T-helper 2 cell treated with Interferon-gamma antibody and Interleukin-4, amounts not matched to agents 5 μg/mL and 100 μg/mL, for 36 hours (primary cell): ENCODE measurements around the gene RBM38.

Experiments used
- DNase-seq: peaks from one replicate; pipeline ENCODE4 v3.0.0; 2021; ENCODE audit warnings: low spot score
- H3K27ac Mint-ChIP-seq: one replicate; pipeline ENCODE4 v1.8.0; 2021; ENCODE audit warnings: mild to moderate bottlenecking, mixed read lengths
- H3K27me3 Mint-ChIP-seq: one replicate; pipeline ENCODE4 v1.8.0; 2021; ENCODE audit warnings: low read depth, mixed read lengths
- H3K36me3 Mint-ChIP-seq: one replicate; pipeline ENCODE4 v1.8.0; 2021; ENCODE audit warnings: low read depth, mixed read lengths
- H3K4me1 Mint-ChIP-seq: one replicate; pipeline ENCODE4 v1.8.0; 2021; ENCODE audit warnings: low read depth, mixed read lengths
- H3K4me3 Mint-ChIP-seq: one replicate; pipeline ENCODE4 v1.8.0; 2022; ENCODE audit warnings: mild to moderate bottlenecking, moderate library complexity, mixed read lengths
- H3K9me3 Mint-ChIP-seq: one replicate; pipeline ENCODE4 v1.8.0; 2021; ENCODE audit warnings: mixed read lengths

Gene RBM38

GRCh38 chr20:57432862-57433491, 41.8 kb downstream of the RBM38 start:
- H3K4me3 Mint-ChIP-seq, result peak overlapping the region; percentile 77
- peaks cover 57% of the 10 kb centered on the region for H3K4me1 Mint-ChIP-seq
- H3K27ac Mint-ChIP-seq, result peak overlapping the region; percentile 85
- no peaks in the 10 kb centered on the region for H3K9me3 Mint-ChIP-seq
- DNase-seq, result peak; percentile 74
- H3K36me3 Mint-ChIP-seq, result peaks cover 5% of the 10 kb centered on the region
- peaks cover 4% of the 10 kb centered on the region for H3K27me3 Mint-ChIP-seq

- Mint-ChIP-seq H3K27ac (peak overlapping the region; percentile 85), H3K4me3 (peak overlapping the region; percentile 77), H3K27me3 (peaks cover 4% of the 10 kb centered on the region), H3K9me3 (no peaks in the 10 kb centered on the region), H3K36me3 (peaks cover 5% of the 10 kb centered on the region), H3K4me1 (peaks cover 60% of the 10 kb centered on the region)
- DNase-seq, result peak; percentile 12
Observed at GRCh38 chr20:57433657-57434389, 42.6 kb downstream of the RBM38 start.

- no peak for DNase-seq
Observed at GRCh38 chr20:57434390-57434700, 43.1 kb downstream of the RBM38 start.

GRCh38 chr20:57435105-57435497, 43.9 kb downstream of the RBM38 start:
- DNase-seq, result no peak
- Mint-ChIP-seq H3K9me3 (no peaks in the 10 kb centered on the region), H3K27ac (no peak overlapping the region), H3K4me3 (no peak overlapping the region), H3K36me3 (peaks cover 3% of the 10 kb centered on the region), H3K27me3 (peaks cover 4% of the 10 kb centered on the region), H3K4me1 (peaks cover 56% of the 10 kb centered on the region)

More at GRCh38 chr20:57434390-57434700, 43.1 kb downstream of the RBM38 start:
- peaks cover 60% of the 10 kb centered on the region for H3K4me1 Mint-ChIP-seq
- H3K36me3 Mint-ChIP-seq, result peaks cover 5% of the 10 kb centered on the region
- no peaks in the 10 kb centered on the region for H3K9me3 Mint-ChIP-seq
- H3K27ac Mint-ChIP-seq, result peak overlapping the region; percentile 85
- H3K4me3 Mint-ChIP-seq, result peak overlapping the region; percentile 77
- peaks cover 4% of the 10 kb centered on the region for H3K27me3 Mint-ChIP-seq

- H3K27ac Mint-ChIP-seq, result no peak overlapping the region
- no peak for DNase-seq
- H3K9me3 Mint-ChIP-seq, result no peaks in the 10 kb centered on the region
- peaks cover 3% of the 10 kb centered on the region for H3K36me3 Mint-ChIP-seq
- H3K4me3 Mint-ChIP-seq, result no peak overlapping the region
- peaks cover 4% of the 10 kb centered on the region for H3K27me3 Mint-ChIP-seq
- H3K4me1 Mint-ChIP-seq, result peaks cover 59% of the 10 kb centered on the region
Observed at GRCh38 chr20:57435498-57436222, 44.5 kb downstream of the RBM38 start.

- no peaks in the 10 kb centered on the region for H3K9me3 Mint-ChIP-seq
- H3K27me3 Mint-ChIP-seq, result peaks cover 4% of the 10 kb centered on the region
- H3K36me3 Mint-ChIP-seq, result peaks cover 3% of the 10 kb centered on the region
- H3K4me3 Mint-ChIP-seq, result no peak overlapping the region
- DNase-seq, result no peak
- peaks cover 54% of the 10 kb centered on the region for H3K4me1 Mint-ChIP-seq
- peak overlapping the region; percentile 57 for H3K27ac Mint-ChIP-seq
Observed at GRCh38 chr20:57436223-57436545, 45.0 kb downstream of the RBM38 start.

GRCh38 chr20:57437267-57437666, 46.1 kb downstream of the RBM38 start:
- H3K36me3 Mint-ChIP-seq, result peaks cover 3% of the 10 kb centered on the region
- H3K27ac Mint-ChIP-seq, result no peak overlapping the region
- no peak for DNase-seq
- H3K4me3 Mint-ChIP-seq, result no peak overlapping the region
- H3K4me1 Mint-ChIP-seq, result peaks cover 44% of the 10 kb centered on the region
- H3K27me3 Mint-ChIP-seq, result peaks cover 4% of the 10 kb centered on the region
- H3K9me3 Mint-ChIP-seq, result no peaks in the 10 kb centered on the region

- H3K4me1 Mint-ChIP-seq, result peaks cover 39% of the 10 kb centered on the region
- no peak overlapping the region for H3K4me3 Mint-ChIP-seq
- no peak for DNase-seq
- peaks cover 3% of the 10 kb centered on the region for H3K36me3 Mint-ChIP-seq
- H3K27ac Mint-ChIP-seq, result no peak overlapping the region
- H3K9me3 Mint-ChIP-seq, result no peaks in the 10 kb centered on the region
- H3K27me3 Mint-ChIP-seq, result peaks cover 4% of the 10 kb centered on the region
Observed at GRCh38 chr20:57437672-57438330, 46.6 kb downstream of the RBM38 start.

- H3K27me3 Mint-ChIP-seq, result peaks cover 4% of the 10 kb centered on the region
- H3K9me3 Mint-ChIP-seq, result no peaks in the 10 kb centered on the region
- no peak overlapping the region for H3K4me3 Mint-ChIP-seq
- H3K27ac Mint-ChIP-seq, result no peak overlapping the region
- no peak for DNase-seq
- peaks cover 31% of the 10 kb centered on the region for H3K4me1 Mint-ChIP-seq
- peaks cover 3% of the 10 kb centered on the region for H3K36me3 Mint-ChIP-seq
Observed at GRCh38 chr20:57438552-57438951, 47.4 kb downstream of the RBM38 start.

GRCh38 chr20:57439432-57439831, 48.2 kb downstream of the RBM38 start:
- Mint-ChIP-seq H3K27me3 (peaks cover 2% of the 10 kb centered on the region), H3K27ac (no peak overlapping the region), H3K9me3 (no peaks in the 10 kb centered on the region), H3K4me3 (no peak overlapping the region), H3K36me3 (peaks cover 3% of the 10 kb centered on the region), H3K4me1 (peaks cover 23% of the 10 kb centered on the region)
- DNase-seq, result no peak

GRCh38 chr20:57439993-57440392, 48.8 kb downstream of the RBM38 start:
- H3K27me3 Mint-ChIP-seq, result no peaks in the 10 kb centered on the region
- no peak overlapping the region for H3K4me3 Mint-ChIP-seq
- no peaks in the 10 kb centered on the region for H3K9me3 Mint-ChIP-seq
- peaks cover 17% of the 10 kb centered on the region for H3K4me1 Mint-ChIP-seq
- no peaks in the 10 kb centered on the region for H3K36me3 Mint-ChIP-seq
- peak overlapping the region; percentile 24 for H3K27ac Mint-ChIP-seq
- DNase-seq, result no peak

- DNase-seq, result no peak
- H3K27ac Mint-ChIP-seq, result no peak overlapping the region
- peaks cover 5% of the 10 kb centered on the region for H3K27me3 Mint-ChIP-seq
- peaks cover 3% of the 10 kb centered on the region for H3K9me3 Mint-ChIP-seq
- H3K4me3 Mint-ChIP-seq, result no peak overlapping the region
- H3K4me1 Mint-ChIP-seq, result peaks cover 11% of the 10 kb centered on the region
- no peaks in the 10 kb centered on the region for H3K36me3 Mint-ChIP-seq
Observed at GRCh38 chr20:57440678-57441509, 49.7 kb downstream of the RBM38 start.

- peaks cover 9% of the 10 kb centered on the region for H3K4me1 Mint-ChIP-seq
- H3K27me3 Mint-ChIP-seq, result peaks cover 11% of the 10 kb centered on the region
- H3K27ac Mint-ChIP-seq, result no peak overlapping the region
- peaks cover 3% of the 10 kb centered on the region for H3K9me3 Mint-ChIP-seq
- DNase-seq, result no peak
- no peak overlapping the region for H3K4me3 Mint-ChIP-seq
- H3K36me3 Mint-ChIP-seq, result no peaks in the 10 kb centered on the region
Observed at GRCh38 chr20:57441510-57442154, 50.4 kb downstream of the RBM38 start.
